Measurements from ENCODE around the gene HILPDA.
"Not testable (repeated sequence)": the region's sequence is repeated elsewhere in the genome, so short reads cannot be mapped to it uniquely, and the experiment has no call there.

Gene HILPDA

GRCh38 chr7:128463933-128464332 lies 8.3 kb downstream of the HILPDA start:
- not testable (repeated sequence) for H3K27me3 ChIP-seq (ENCODE audit: insufficient read depth, low read length); H3K4me1 ChIP-seq (ENCODE audit: control insufficient read depth in 1 of 2, insufficient read depth in 2 of 2, low read length in 2 of 2); H3K18ac ChIP-seq (ENCODE audit: low read length); H4K91ac ChIP-seq (ENCODE audit: low read depth, low read length); H3K79me2 ChIP-seq (ENCODE audit: control insufficient read depth, insufficient read depth, low read length, poor library complexity); H4K8ac ChIP-seq (ENCODE audit: low read depth, low read length); H2AK5ac ChIP-seq (ENCODE audit: low read length); H3K4ac ChIP-seq (ENCODE audit: low read depth, low read length); H2BK120ac ChIP-seq (ENCODE audit: insufficient read depth, low read length, poor library complexity); H3K27ac ChIP-seq (ENCODE audit: low read depth, low read length); H3K4me3 ChIP-seq (ENCODE audit: low read depth, low read length); H3K23ac ChIP-seq (ENCODE audit: low read length); H2BK5ac ChIP-seq (ENCODE audit: low read depth, low read length, poor library complexity); DNase-seq; H3K9me3 ChIP-seq (ENCODE audit: insufficient read depth, low read depth, low read length); H3K14ac ChIP-seq (ENCODE audit: low read length); H3K4me2 ChIP-seq (ENCODE audit: low read length); H3K9ac ChIP-seq (ENCODE audit: low read length); H3K79me1 ChIP-seq (ENCODE audit: low read length); H2BK12ac ChIP-seq (ENCODE audit: low read length); H3K36me3 ChIP-seq (ENCODE audit: control insufficient read depth in 1 of 2, insufficient read depth in 2 of 2, low read length in 2 of 2); H2AFZ ChIP-seq (ENCODE audit: insufficient read depth, low read length, poor library complexity); H4K12ac ChIP-seq (ENCODE audit: low read depth, low read length)
- WGBS (ENCODE audit: extremely low coverage, insufficient coverage, insufficient read length), result no CpG with 5 or more reads among the region's 8 CpGs

- not testable (repeated sequence) for H3K14ac ChIP-seq (ENCODE audit: low read length); H3K23ac ChIP-seq (ENCODE audit: low read length); H2AFZ ChIP-seq (ENCODE audit: insufficient read depth, low read length, poor library complexity); H4K12ac ChIP-seq (ENCODE audit: low read depth, low read length); H3K9ac ChIP-seq (ENCODE audit: low read length); H2BK5ac ChIP-seq (ENCODE audit: low read depth, low read length, poor library complexity); H3K4me2 ChIP-seq (ENCODE audit: low read length); H3K18ac ChIP-seq (ENCODE audit: low read length); H3K79me1 ChIP-seq (ENCODE audit: low read length); H4K91ac ChIP-seq (ENCODE audit: low read depth, low read length); H3K79me2 ChIP-seq (ENCODE audit: control insufficient read depth, insufficient read depth, low read length, poor library complexity); H3K36me3 ChIP-seq (ENCODE audit: control insufficient read depth in 1 of 2, insufficient read depth in 2 of 2, low read length in 2 of 2); H2AK5ac ChIP-seq (ENCODE audit: low read length); H2BK120ac ChIP-seq (ENCODE audit: insufficient read depth, low read length, poor library complexity); H3K4me1 ChIP-seq (ENCODE audit: control insufficient read depth in 1 of 2, insufficient read depth in 2 of 2, low read length in 2 of 2); H3K9me3 ChIP-seq (ENCODE audit: insufficient read depth, low read depth, low read length); H3K4me3 ChIP-seq (ENCODE audit: low read depth, low read length); H3K27me3 ChIP-seq (ENCODE audit: insufficient read depth, low read length); H2BK12ac ChIP-seq (ENCODE audit: low read length); H3K4ac ChIP-seq (ENCODE audit: low read depth, low read length); H3K27ac ChIP-seq (ENCODE audit: low read depth, low read length); H4K8ac ChIP-seq (ENCODE audit: low read depth, low read length)
- peak; percentile 51 to 57 for DNase-seq
Measured at GRCh38 chr7:128466871-128467270, 11.2 kb downstream of the HILPDA start.

GRCh38 chr7:128476402-128477335 lies 21.0 kb downstream of the HILPDA start, which contains the start of gene METTL2B:
TSS of gene METTL2B (plus strand) at chr7:128476748. CDS start at chr7:128476766, 18 bp downstream.
- not testable (repeated sequence) for H2BK12ac ChIP-seq (ENCODE audit: low read length); H2BK120ac ChIP-seq (ENCODE audit: insufficient read depth, low read length, poor library complexity); H3K4me1 ChIP-seq (ENCODE audit: control insufficient read depth in 1 of 2, insufficient read depth in 2 of 2, low read length in 2 of 2); H3K36me3 ChIP-seq (ENCODE audit: control insufficient read depth in 1 of 2, insufficient read depth in 2 of 2, low read length in 2 of 2); H3K79me1 ChIP-seq (ENCODE audit: low read length); H3K9me3 ChIP-seq (ENCODE audit: insufficient read depth, low read depth, low read length); H3K23ac ChIP-seq (ENCODE audit: low read length); H3K79me2 ChIP-seq (ENCODE audit: control insufficient read depth, insufficient read depth, low read length, poor library complexity); H3K27me3 ChIP-seq (ENCODE audit: insufficient read depth, low read length)
- Histone ChIP-seq H4K91ac (ENCODE audit: low read depth, low read length) (peak within 1 kb of the TSS; percentile 71), H2BK5ac (ENCODE audit: low read depth, low read length, poor library complexity) (peak within 1 kb of the TSS; percentile 34), H3K4me2 (ENCODE audit: low read length) (peak within 1 kb of the TSS; percentile 71), H3K18ac (ENCODE audit: low read length) (peak within 1 kb of the TSS; percentile 78), H3K27ac (ENCODE audit: low read depth, low read length) (peak within 1 kb of the TSS; percentile 64), H2AFZ (ENCODE audit: insufficient read depth, low read length, poor library complexity) (peak within 1 kb of the TSS; percentile 28), H3K9ac (ENCODE audit: low read length) (peak within 1 kb of the TSS; percentile 78), H2AK5ac (ENCODE audit: low read length) (peak within 1 kb of the TSS; percentile 72), H3K4ac (ENCODE audit: low read depth, low read length) (peak within 1 kb of the TSS; percentile 72), H3K14ac (ENCODE audit: low read length) (peak within 1 kb of the TSS; percentile 63), H4K8ac (ENCODE audit: low read depth, low read length) (peak within 1 kb of the TSS; percentile 92), H4K12ac (ENCODE audit: low read depth, low read length) (peak within 1 kb of the TSS; percentile 87), H3K4me3 (ENCODE audit: low read depth, low read length) (peak within 1 kb of the TSS; percentile 88)
- peak; percentile 91 to 97 for DNase-seq
- whole genome bisulfite sequencing (ENCODE audit: extremely low coverage, insufficient coverage, insufficient read length), result no CpG with 5 or more reads among the region's 62 CpGs

GRCh38 chr7:128477336-128477690 lies 21.6 kb downstream of the HILPDA start:
- not testable (repeated sequence) for H3K27ac ChIP-seq (ENCODE audit: low read depth, low read length); DNase-seq; H3K23ac ChIP-seq (ENCODE audit: low read length); H2BK12ac ChIP-seq (ENCODE audit: low read length); H3K79me2 ChIP-seq (ENCODE audit: control insufficient read depth, insufficient read depth, low read length, poor library complexity); H3K79me1 ChIP-seq (ENCODE audit: low read length); H3K4me1 ChIP-seq (ENCODE audit: control insufficient read depth in 1 of 2, insufficient read depth in 2 of 2, low read length in 2 of 2); H3K9me3 ChIP-seq (ENCODE audit: insufficient read depth, low read depth, low read length); H3K27me3 ChIP-seq (ENCODE audit: insufficient read depth, low read length); H2BK120ac ChIP-seq (ENCODE audit: insufficient read depth, low read length, poor library complexity); H2AFZ ChIP-seq (ENCODE audit: insufficient read depth, low read length, poor library complexity); H3K9ac ChIP-seq (ENCODE audit: low read length); H4K12ac ChIP-seq (ENCODE audit: low read depth, low read length); H2BK5ac ChIP-seq (ENCODE audit: low read depth, low read length, poor library complexity); H3K4ac ChIP-seq (ENCODE audit: low read depth, low read length); H3K18ac ChIP-seq (ENCODE audit: low read length); H4K8ac ChIP-seq (ENCODE audit: low read depth, low read length); H3K36me3 ChIP-seq (ENCODE audit: control insufficient read depth in 1 of 2, insufficient read depth in 2 of 2, low read length in 2 of 2); H4K91ac ChIP-seq (ENCODE audit: low read depth, low read length); H3K14ac ChIP-seq (ENCODE audit: low read length); H2AK5ac ChIP-seq (ENCODE audit: low read length)
- no CpG with 5 or more reads among the region's 4 CpGs for WGBS (ENCODE audit: extremely low coverage, insufficient coverage, insufficient read length)
- Histone ChIP-seq H3K4me2 (ENCODE audit: low read length) (peak overlapping the region; percentile 71), H3K4me3 (ENCODE audit: low read depth, low read length) (peak overlapping the region; percentile 88)

All from trophoblast cell (in vitro differentiated cells and primary cell).